ENCODE results near the gene SIRT7.

The SIRT7 gene

GRCh38 chr17:81935709-81936084 is 17.7 kb upstream of the SIRT7 start:
- H3K27me3 ChIP-seq (ENCODE audit: control insufficient read depth, insufficient read depth, low read length) = peaks cover 14% of the 10 kb centered on the region
- H3K4me1 ChIP-seq (ENCODE audit: control insufficient read depth, insufficient read depth, low read length) = peaks cover 19% of the 10 kb centered on the region
- peak overlapping the region; percentile 48 for H3K4me2 ChIP-seq (ENCODE audit: low read length)
- H3K9me3 ChIP-seq (replicated peaks; ENCODE audit: low read length) = no peaks in the 10 kb centered on the region
- no peaks in the 10 kb centered on the region for H3K36me3 ChIP-seq (ENCODE audit: insufficient read depth, low read length)
- H3K9ac ChIP-seq (ENCODE audit: low read depth, low read length) = no peak overlapping the region
- no peak overlapping the region for H3K4me3 ChIP-seq (ENCODE audit: low read length)

- Histone ChIP-seq H3K4me1 (ENCODE audit: control insufficient read depth, insufficient read depth, low read length) (peaks cover 16% of the 10 kb centered on the region), H3K4me2 (ENCODE audit: low read length) (no peak overlapping the region), H3K27me3 (ENCODE audit: control insufficient read depth, insufficient read depth, low read length) (peaks cover 8% of the 10 kb centered on the region), H3K9ac (ENCODE audit: low read depth, low read length) (no peak overlapping the region), H3K9me3 (replicated peaks; ENCODE audit: low read length) (no peaks in the 10 kb centered on the region), H3K4me3 (ENCODE audit: low read length) (no peak overlapping the region), H3K36me3 (ENCODE audit: insufficient read depth, low read length) (no peaks in the 10 kb centered on the region)
Observed at GRCh38 chr17:81934850-81935708, 17.1 kb upstream of the SIRT7 start.

GRCh38 chr17:81934098-81934757 is 16.3 kb upstream of the SIRT7 start:
- H3K4me1 ChIP-seq (ENCODE audit: control insufficient read depth, insufficient read depth, low read length) = peaks cover 11% of the 10 kb centered on the region
- H3K4me2 ChIP-seq (ENCODE audit: low read length) = no peak overlapping the region
- H3K27me3 ChIP-seq (ENCODE audit: control insufficient read depth, insufficient read depth, low read length) = no peaks in the 10 kb centered on the region
- no peaks in the 10 kb centered on the region for H3K9me3 ChIP-seq (replicated peaks; ENCODE audit: low read length)
- no peak overlapping the region for H3K4me3 ChIP-seq (ENCODE audit: low read length)
- no peak overlapping the region for H3K9ac ChIP-seq (ENCODE audit: low read depth, low read length)
- no peaks in the 10 kb centered on the region for H3K36me3 ChIP-seq (ENCODE audit: insufficient read depth, low read length)

- Histone ChIP-seq H3K9ac (ENCODE audit: low read depth, low read length) (no peak overlapping the region), H3K27me3 (ENCODE audit: control insufficient read depth, insufficient read depth, low read length) (no peaks in the 10 kb centered on the region), H3K36me3 (ENCODE audit: insufficient read depth, low read length) (no peaks in the 10 kb centered on the region), H3K9me3 (replicated peaks; ENCODE audit: low read length) (no peaks in the 10 kb centered on the region), H3K4me1 (ENCODE audit: control insufficient read depth, insufficient read depth, low read length) (peaks cover 13% of the 10 kb centered on the region), H3K4me2 (ENCODE audit: low read length) (no peak overlapping the region), H3K4me3 (ENCODE audit: low read length) (no peak overlapping the region)
Observed at GRCh38 chr17:81933178-81933699, 15.3 kb upstream of the SIRT7 start.

- Histone ChIP-seq H3K9me3 (replicated peaks; ENCODE audit: low read length) (no peaks in the 10 kb centered on the region), H3K4me1 (ENCODE audit: control insufficient read depth, insufficient read depth, low read length) (peaks cover 17% of the 10 kb centered on the region), H3K4me3 (ENCODE audit: low read length) (no peak overlapping the region), H3K9ac (ENCODE audit: low read depth, low read length) (no peak overlapping the region), H3K4me2 (ENCODE audit: low read length) (no peak overlapping the region), H3K36me3 (ENCODE audit: insufficient read depth, low read length) (no peaks in the 10 kb centered on the region), H3K27me3 (ENCODE audit: control insufficient read depth, insufficient read depth, low read length) (no peaks in the 10 kb centered on the region)
Observed at GRCh38 chr17:81932333-81932983, 14.5 kb upstream of the SIRT7 start.

GRCh38 chr17:81931557-81932332 is 13.8 kb upstream of the SIRT7 start:
- Histone ChIP-seq H3K4me2 (ENCODE audit: low read length) (no peak overlapping the region), H3K36me3 (ENCODE audit: insufficient read depth, low read length) (no peaks in the 10 kb centered on the region), H3K4me1 (ENCODE audit: control insufficient read depth, insufficient read depth, low read length) (peaks cover 12% of the 10 kb centered on the region), H3K27me3 (ENCODE audit: control insufficient read depth, insufficient read depth, low read length) (no peaks in the 10 kb centered on the region), H3K9ac (ENCODE audit: low read depth, low read length) (no peak overlapping the region), H3K9me3 (replicated peaks; ENCODE audit: low read length) (no peaks in the 10 kb centered on the region), H3K4me3 (ENCODE audit: low read length) (no peak overlapping the region)

GRCh38 chr17:81931189-81931556 is 13.2 kb upstream of the SIRT7 start:
- H3K36me3 ChIP-seq (ENCODE audit: insufficient read depth, low read length) = no peaks in the 10 kb centered on the region
- H3K4me3 ChIP-seq (ENCODE audit: low read length) = no peak overlapping the region
- no peaks in the 10 kb centered on the region for H3K9me3 ChIP-seq (replicated peaks; ENCODE audit: low read length)
- no peak overlapping the region for H3K4me2 ChIP-seq (ENCODE audit: low read length)
- H3K9ac ChIP-seq (ENCODE audit: low read depth, low read length) = no peak overlapping the region
- no peaks in the 10 kb centered on the region for H3K27me3 ChIP-seq (ENCODE audit: control insufficient read depth, insufficient read depth, low read length)
- H3K4me1 ChIP-seq (ENCODE audit: control insufficient read depth, insufficient read depth, low read length) = peaks cover 10% of the 10 kb centered on the region

GRCh38 chr17:81930142-81931125 is 12.5 kb upstream of the SIRT7 start:
- H3K9ac ChIP-seq (ENCODE audit: low read depth, low read length) = no peak overlapping the region

GRCh38 chr17:81929253-81930141 is 11.5 kb upstream of the SIRT7 start:
- H3K4me2 ChIP-seq (ENCODE audit: low read length) = no peak overlapping the region
- no peaks in the 10 kb centered on the region for H3K9me3 ChIP-seq (replicated peaks; ENCODE audit: low read length)
- H3K4me1 ChIP-seq (ENCODE audit: control insufficient read depth, insufficient read depth, low read length) = peaks cover 23% of the 10 kb centered on the region
- no peak overlapping the region for H3K4me3 ChIP-seq (ENCODE audit: low read length)
- no peaks in the 10 kb centered on the region for H3K27me3 ChIP-seq (ENCODE audit: control insufficient read depth, insufficient read depth, low read length)
- no peak overlapping the region for H3K9ac ChIP-seq (ENCODE audit: low read depth, low read length)
- peaks cover 3% of the 10 kb centered on the region for H3K36me3 ChIP-seq (ENCODE audit: insufficient read depth, low read length)

More at GRCh38 chr17:81930142-81931125, 12.5 kb upstream of the SIRT7 start:
- no peaks in the 10 kb centered on the region for H3K27me3 ChIP-seq (ENCODE audit: control insufficient read depth, insufficient read depth, low read length)
- no peak overlapping the region for H3K4me3 ChIP-seq (ENCODE audit: low read length)
- H3K9me3 ChIP-seq (replicated peaks; ENCODE audit: low read length) = no peaks in the 10 kb centered on the region
- H3K36me3 ChIP-seq (ENCODE audit: insufficient read depth, low read length) = no peaks in the 10 kb centered on the region
- no peak overlapping the region for H3K4me2 ChIP-seq (ENCODE audit: low read length)
- peaks cover 15% of the 10 kb centered on the region for H3K4me1 ChIP-seq (ENCODE audit: control insufficient read depth, insufficient read depth, low read length)

All from skeletal muscle satellite cell (primary cell).